Activated gamma-delta T cell treated with anti-CD3 and anti-CD28 coated beads, Interleukin-2, amount 50 U/mL, for 16 hours (primary cell): ENCODE data around the gene MRPL9.

Experiments
- DNase-seq: peaks from one replicate; pipeline ENCODE4 v3.0.0-alpha.2; 2020; ENCODE audit warnings: low read depth

The MRPL9 gene

GRCh38 chr1:151710187-151710840 lies 53.0 kb downstream of the MRPL9 start:
- DNase-seq: no peak
